COLO668 (cell line): Measurements from ENCODE around the gene TWIST2.

ENCODE experiments used
- DNase-seq: peaks from one replicate; lab custom pipeline; 2025; ENCODE audit not compliant: unreplicated experiment; lab: John Stamatoyannopoulos, UW

TWIST2 gene

DNA sequence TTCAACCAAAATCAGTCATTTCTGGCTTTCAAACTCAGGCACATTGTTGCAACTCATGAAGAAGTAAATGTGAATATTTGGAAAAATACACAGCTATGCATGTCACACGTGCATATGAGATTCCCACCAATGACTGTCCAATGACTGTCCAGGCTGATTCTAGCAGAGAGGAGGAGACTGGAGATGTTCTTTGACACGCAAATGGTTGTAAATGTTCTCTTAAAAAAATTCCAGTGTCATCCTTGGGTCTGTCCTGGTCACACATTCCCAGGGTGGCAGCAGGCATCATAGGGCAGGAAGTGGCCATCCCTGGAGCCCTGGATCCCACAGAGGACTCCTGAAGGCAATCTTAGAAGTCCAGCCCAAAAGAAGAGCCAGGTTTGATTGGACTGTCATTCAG is 40.9 kb downstream of the TWIST2 start:
- DNase-seq, result no peak

- no peak for DNase-seq
These were observed 42.2 kb downstream of the TWIST2 start for GRCh38 chr2:238890131-238890530.

GRCh38 chr2:238890618-238891456 is 43.0 kb downstream of the TWIST2 start:
- no peak for DNase-seq

DNA sequence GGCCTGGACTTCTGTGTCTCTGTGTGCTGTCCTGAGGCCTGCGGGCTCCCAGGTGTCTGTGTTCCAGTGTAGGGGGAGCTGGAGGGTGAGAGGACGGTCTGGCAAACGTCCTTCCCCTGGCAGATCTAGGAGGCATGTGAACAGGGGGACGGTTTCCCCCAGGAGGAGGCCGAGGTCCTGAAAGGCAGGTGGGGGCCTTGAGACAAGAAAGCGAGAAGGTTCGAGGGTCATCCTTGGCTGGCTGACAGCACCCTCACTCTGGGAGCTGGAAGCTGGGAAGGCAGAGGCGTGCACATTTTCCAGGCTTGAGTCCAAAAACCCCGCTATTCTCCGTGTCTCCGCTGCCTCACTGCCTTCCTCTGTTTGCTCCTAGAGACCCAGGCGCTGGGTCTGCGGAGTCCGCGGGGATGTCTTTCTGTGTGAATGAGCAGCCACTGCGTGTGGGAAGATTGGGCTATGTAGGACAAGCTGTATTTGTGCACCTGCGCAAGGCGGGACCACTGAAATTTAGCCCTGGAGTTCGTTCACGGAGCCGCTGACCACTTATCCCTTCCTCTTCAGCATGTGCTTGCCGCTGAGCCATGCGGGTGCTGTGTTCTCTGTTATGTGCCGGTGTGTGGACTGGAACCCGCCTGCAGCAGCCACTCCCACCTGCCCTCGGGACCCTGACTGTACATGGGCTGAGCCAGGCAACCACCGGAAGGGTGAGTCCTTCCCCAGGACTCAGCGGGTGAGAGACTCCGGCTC is 43.7 kb downstream of the TWIST2 start:
- DNase-seq, result no peak

DNA sequence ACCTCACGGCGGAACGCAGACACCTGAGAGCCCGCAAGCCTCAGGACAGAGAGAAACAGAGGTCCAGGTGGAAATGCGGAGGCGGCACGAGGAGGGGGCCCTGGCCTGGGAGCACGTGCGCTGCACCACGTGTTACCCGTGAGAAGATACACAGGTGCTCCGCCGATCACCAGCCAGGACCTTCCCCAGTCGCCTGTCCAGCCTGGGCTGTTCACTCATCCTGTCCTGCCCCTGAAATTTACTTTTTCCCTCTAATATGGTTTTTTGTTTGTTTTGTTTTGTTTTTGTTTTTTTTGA is 44.3 kb downstream of the TWIST2 start:
- no peak for DNase-seq

- no peak for DNase-seq
These were observed 44.9 kb downstream of the TWIST2 start for GRCh38 chr2:238892796-238893195.

- no peak for DNase-seq
These were observed 45.6 kb downstream of the TWIST2 start for GRCh38 chr2:238893349-238894000.

DNA sequence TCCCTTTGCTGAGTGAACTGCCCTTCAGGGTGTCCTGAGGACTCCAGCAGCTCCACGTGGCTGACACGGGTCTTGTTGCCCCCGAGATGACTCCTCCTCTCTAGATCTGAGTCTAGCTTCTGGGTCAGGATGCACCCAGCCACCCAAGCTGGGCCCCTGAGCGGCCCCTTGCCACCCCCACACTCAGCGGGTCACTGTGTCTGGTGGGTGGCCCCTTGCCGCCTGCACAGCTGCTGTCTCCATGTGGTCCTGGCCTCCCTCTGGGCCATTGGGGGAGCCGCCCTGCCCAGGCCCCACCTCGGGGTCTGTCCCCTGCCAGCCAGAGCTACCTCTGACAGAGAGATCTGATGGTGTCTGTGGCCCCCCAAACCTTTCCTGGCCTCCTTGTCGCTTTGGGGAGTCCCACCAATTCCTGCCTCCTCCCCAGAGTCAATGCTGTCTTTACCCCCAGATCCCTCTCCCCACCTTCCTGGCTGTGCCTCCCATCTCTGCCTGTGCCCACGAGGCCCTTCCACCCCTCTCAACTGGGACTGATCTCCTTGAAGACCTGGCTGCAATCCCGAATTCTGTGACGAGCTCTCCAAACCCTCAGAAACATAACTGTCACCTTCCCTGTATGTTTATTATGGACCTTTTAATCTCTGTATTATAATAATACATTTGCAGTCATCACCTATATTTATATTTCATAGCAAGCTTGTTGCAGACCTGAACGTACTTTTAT is 46.5 kb downstream of the TWIST2 start:
- no peak for DNase-seq

DNA sequence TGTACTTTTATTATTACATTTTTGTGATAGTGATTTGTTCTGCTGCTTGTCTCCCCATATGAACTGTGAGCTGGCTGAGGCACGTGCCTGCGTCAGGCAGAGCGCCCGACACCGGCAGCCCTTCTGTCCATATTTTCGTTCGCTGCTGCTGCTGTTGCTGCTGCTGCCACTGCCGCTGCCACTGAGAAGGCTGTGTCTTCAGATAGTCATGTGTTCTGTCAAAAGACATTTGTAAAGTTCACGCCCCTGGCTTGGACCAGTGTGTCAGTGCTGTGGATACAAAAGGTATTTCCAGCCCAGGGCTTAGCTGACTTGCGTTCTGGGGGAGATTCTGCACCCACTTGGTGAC is 47.0 kb downstream of the TWIST2 start:
- no peak for DNase-seq

DNA sequence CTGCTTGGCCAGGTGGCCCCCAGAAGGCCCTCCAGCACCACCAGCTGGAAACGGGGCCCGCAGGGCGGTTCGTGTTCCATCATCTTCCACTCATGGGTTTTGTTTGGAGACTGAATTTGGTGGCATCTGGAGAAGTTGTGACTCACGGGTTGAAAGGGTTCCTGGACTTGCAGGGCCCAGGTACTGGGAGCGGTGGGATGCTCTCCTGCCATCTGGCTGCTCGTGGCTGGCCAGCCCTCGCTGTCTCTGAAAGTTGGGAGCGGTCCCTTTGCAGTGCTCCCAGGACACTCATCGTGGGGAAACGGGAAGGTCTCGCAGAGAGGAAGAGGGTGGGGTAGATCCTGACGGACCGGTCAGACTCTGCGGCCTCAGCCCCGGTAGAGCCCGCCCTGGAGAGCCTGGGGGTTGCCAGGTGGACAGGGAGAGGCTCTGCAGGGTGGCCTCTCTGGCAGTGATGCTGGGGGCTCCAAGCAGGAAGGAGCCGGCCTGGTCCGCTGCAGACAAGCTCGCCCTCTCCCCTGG is 47.5 kb downstream of the TWIST2 start:
- no peak for DNase-seq

GRCh38 chr2:238895891-238896600 is 48.2 kb downstream of the TWIST2 start:
- DNase-seq, result no peak

DNA sequence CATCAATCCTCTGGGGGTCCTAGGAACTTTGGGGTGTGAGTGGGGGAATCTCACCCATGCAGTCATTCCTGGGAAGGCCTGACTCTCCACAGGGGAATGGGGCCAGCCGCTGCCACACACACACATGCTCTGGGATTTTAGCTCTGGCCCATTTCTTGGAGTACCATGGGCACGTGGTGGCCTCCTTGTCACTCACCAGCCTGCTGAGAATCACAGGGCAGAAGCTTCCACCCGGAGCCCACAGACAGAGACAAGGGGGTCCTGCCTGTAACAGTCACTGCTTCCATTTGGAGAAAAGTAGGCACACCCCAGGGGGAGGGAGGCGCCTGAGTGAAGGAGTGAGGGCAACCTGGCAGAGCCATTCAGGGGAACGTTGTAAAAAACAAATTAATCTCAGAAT is 48.8 kb downstream of the TWIST2 start:
- DNase-seq, result no peak

GRCh38 chr2:238897122-238897880 is 49.4 kb downstream of the TWIST2 start:
- DNase-seq, result no peak

DNA sequence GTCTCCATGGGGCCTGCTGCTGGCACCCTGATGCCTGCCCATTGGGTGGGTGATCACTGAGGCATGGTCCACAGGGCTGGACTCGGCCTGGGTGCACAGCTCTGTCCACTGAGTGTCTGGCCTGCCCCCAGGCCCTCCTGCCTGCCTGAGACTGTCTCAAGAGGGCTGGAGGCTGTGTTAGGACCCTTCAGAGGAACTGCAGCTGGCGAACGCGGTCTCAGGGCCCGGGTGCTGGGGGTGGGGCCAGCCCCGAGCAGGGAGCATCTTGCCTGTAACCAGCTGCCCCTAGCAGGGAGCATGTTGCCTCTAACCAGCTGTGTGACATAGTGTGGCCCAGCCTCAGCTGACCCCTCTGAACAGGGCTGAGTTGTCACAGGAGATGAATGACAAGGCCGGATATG is 50.0 kb downstream of the TWIST2 start:
- no peak for DNase-seq

GRCh38 chr2:238898534-238899281 is 50.8 kb downstream of the TWIST2 start:
- no peak for DNase-seq

GRCh38 chr2:238899386-238899785 is 51.5 kb downstream of the TWIST2 start:
- no peak for DNase-seq

GRCh38 chr2:238900511-238900910 is 52.6 kb downstream of the TWIST2 start:
- no peak for DNase-seq

DNA sequence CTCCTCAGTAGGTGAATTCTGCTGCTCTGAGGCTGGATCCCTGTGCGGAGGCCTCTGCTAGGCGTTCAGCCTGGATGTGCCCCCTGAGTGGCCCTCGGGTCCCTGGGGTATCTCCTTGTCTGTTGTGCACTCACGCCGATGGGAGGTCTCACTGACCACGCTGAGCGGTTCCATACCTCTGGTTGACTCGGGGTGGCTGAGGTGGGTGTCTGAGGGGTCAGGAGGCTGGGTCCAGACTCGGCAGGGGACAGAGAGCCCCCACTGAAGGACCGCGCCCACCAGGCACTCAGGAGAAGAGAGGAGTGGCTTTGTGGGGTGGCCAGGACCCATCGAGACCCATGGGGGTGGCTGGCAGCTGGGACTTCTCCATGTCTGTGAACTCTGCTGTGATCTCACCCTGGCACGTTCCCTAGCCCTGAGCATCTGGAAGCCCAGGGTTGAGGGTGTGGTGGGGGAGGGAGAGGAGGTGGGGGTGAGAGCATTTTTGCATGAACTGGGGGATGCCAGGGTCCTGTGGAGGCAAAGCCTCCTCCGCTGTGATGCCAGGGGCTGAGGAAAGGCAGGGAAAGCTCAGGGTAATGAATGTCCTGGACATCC is 53.7 kb downstream of the TWIST2 start:
- no peak for DNase-seq

- no peak for DNase-seq
These were observed 54.4 kb downstream of the TWIST2 start for GRCh38 chr2:238902285-238902684.
